Neutrophil (primary cell): ENCODE measurements around the gene TMEM39B.
"Not testable (repeated sequence)": the region's sequence is repeated elsewhere in the genome, so short reads cannot be mapped to it uniquely, and the experiment has no call there.

Experiments
- H3K27ac ChIP-seq: fragments of 200-600 bp; sonication (generic); 2 replicates; pipeline ENCODE4 v1.5.1; 2016; ENCODE audit warnings: mild to moderate bottlenecking, moderate library complexity
- H3K27me3 ChIP-seq: fragments of 200-600 bp; sonication (generic); 2 replicates; pipeline ENCODE4 v1.6.0; 2016; ENCODE audit warnings: mild to moderate bottlenecking
- H3K36me3 ChIP-seq: fragments of 200-600 bp; sonication (generic); 2 replicates; pipeline ENCODE4 v1.5.1; 2017
- H3K4me1 ChIP-seq, 2 experiments: fragments of 200-600 bp in 1 of 2; sonication (generic) in 1 of 2; 1 replicate in 1 of 2; 2 replicates in 1 of 2; pipeline versions ENCODE4 v1.5.1 to v1.6.1; 2013 to 2016; ENCODE audit warnings: low read depth in 1 of 2, low read length in 1 of 2, mild to moderate bottlenecking in 1 of 2, moderate library complexity in 1 of 2; ENCODE audit not compliant: control insufficient read depth in 1 of 2, insufficient read depth in 1 of 2
- H3K4me3 ChIP-seq, 2 experiments: fragments of 200-600 bp in 1 of 2; sonication (generic) in 1 of 2; 1 replicate in 1 of 2; 2 replicates in 1 of 2; pipeline ENCODE4 v1.5.1; 2013 to 2016; ENCODE audit warnings: low read depth in 1 of 2, low read length in 1 of 2, mild to moderate bottlenecking in 1 of 2, moderate library complexity in 1 of 2
- H3K9me3 ChIP-seq: fragments of 200-600 bp; sonication (generic); 2 replicates; pipeline ENCODE4 v1.5.1; 2016
- CTCF ChIP-seq: fragments of 200-600 bp; sonication (generic); IDR thresholded peaks from 2 replicates; pipeline ENCODE4 v1.5.1; 2016; ENCODE audit warnings: antibody characterized with exemption

The TMEM39B gene

GRCh38 chr1:32071758-32072621 is 749 bp upstream of the TMEM39B start:
- Histone ChIP-seq H3K36me3 (peaks cover 16% of the 10 kb centered on the region), H3K27ac (peak overlapping the region; percentile 94), H3K9me3 (no peaks in the 10 kb centered on the region), H3K4me1 (peaks cover 22 to 23% of the 10 kb centered on the region in 2 experiments), H3K4me3 (peak overlapping the region; percentile 77 to 99), H3K27me3 (peaks cover 42% of the 10 kb centered on the region)
- TF ChIP-seq CTCF = no peak

- peaks cover 30% of the 10 kb centered on the region for H3K36me3 ChIP-seq
- peak overlapping the region; percentile 94 for H3K27ac ChIP-seq
- H3K4me1 ChIP-seq = peaks cover 19 to 20% of the 10 kb centered on the region in 2 experiments
- TF ChIP-seq CTCF = no peak
- H3K9me3 ChIP-seq = no peaks in the 10 kb centered on the region
- H3K4me3 ChIP-seq = peak overlapping the region; percentile 77 to 99
- H3K27me3 ChIP-seq = peaks cover 35% of the 10 kb centered on the region
Measured at GRCh38 chr1:32073299-32074229, 825 bp downstream of the TMEM39B start.

- H3K27ac ChIP-seq = no peak overlapping the region
- H3K27me3 ChIP-seq = peaks cover 23% of the 10 kb centered on the region
- peaks cover 19 to 20% of the 10 kb centered on the region in 2 experiments for H3K4me1 ChIP-seq
- H3K9me3 ChIP-seq = no peaks in the 10 kb centered on the region
- no peak for TF ChIP-seq CTCF
- H3K4me3 ChIP-seq = no peak overlapping the region
- H3K36me3 ChIP-seq = peaks cover 36% of the 10 kb centered on the region
Measured at GRCh38 chr1:32074841-32075240, 2.1 kb downstream of the TMEM39B start.

- H3K36me3 ChIP-seq = peaks cover 41% of the 10 kb centered on the region
- no peaks in the 10 kb centered on the region for H3K9me3 ChIP-seq
- H3K4me1 ChIP-seq = peaks cover 10 to 12% of the 10 kb centered on the region in 2 experiments
- TF ChIP-seq CTCF = no peak
- no peak overlapping the region for H3K27ac ChIP-seq
- H3K4me3 ChIP-seq = no peak overlapping the region
- no peaks in the 10 kb centered on the region for H3K27me3 ChIP-seq
Measured at GRCh38 chr1:32077451-32077850, 4.7 kb downstream of the TMEM39B start.

- TF ChIP-seq CTCF = no peak
- no peak overlapping the region for H3K27ac ChIP-seq
- H3K36me3 ChIP-seq = peaks cover 38% of the 10 kb centered on the region
Measured at GRCh38 chr1:32082022-32082421, 9.3 kb downstream of the TMEM39B start.

GRCh38 chr1:32086381-32086780 is 13.6 kb downstream of the TMEM39B start:
- H3K27ac ChIP-seq = not testable (repeated sequence)

More at GRCh38 chr1:32082022-32082421, 9.3 kb downstream of the TMEM39B start:
- Histone ChIP-seq H3K4me3 (no peak overlapping the region), H3K27me3 (no peaks in the 10 kb centered on the region), H3K9me3 (no peaks in the 10 kb centered on the region), H3K4me1 (no peaks in the 10 kb centered on the region)

More at GRCh38 chr1:32086381-32086780, 13.6 kb downstream of the TMEM39B start:
- not testable (repeated sequence) for H3K9me3 ChIP-seq, H3K27me3 ChIP-seq, H3K4me1 ChIP-seq, H3K4me3 ChIP-seq
- peaks cover 22% of the 10 kb centered on the region for H3K36me3 ChIP-seq
